PC-3 (cell line): ENCODE measurements around the gene C13orf42.

Experiments
- CTCF ChIP-seq: fragments of 300-600 bp; sonication (generic); conservative IDR thresholded peaks from 2 replicates; pipeline ENCODE4 v1.5.1; 2017; ENCODE audit warnings: antibody characterized with exemption, low read depth, mild to moderate bottlenecking, low read length
- EZH2 ChIP-seq: fragments of 300-600 bp; sonication (generic); IDR thresholded peaks from one replicate; pipeline ENCODE4 v1.6.1; 2017; ENCODE audit warnings: antibody characterized with exemption, mild to moderate bottlenecking, low read length; ENCODE audit not compliant: unreplicated experiment
- EZH2phosphoT487 ChIP-seq: fragments of 300-600 bp; sonication (generic); IDR thresholded peaks from 2 replicates; pipeline ENCODE4 v1.6.1; 2018; ENCODE audit warnings: mild to moderate bottlenecking, antibody characterized with exemption, low read length, borderline replicate concordance

DNA sequence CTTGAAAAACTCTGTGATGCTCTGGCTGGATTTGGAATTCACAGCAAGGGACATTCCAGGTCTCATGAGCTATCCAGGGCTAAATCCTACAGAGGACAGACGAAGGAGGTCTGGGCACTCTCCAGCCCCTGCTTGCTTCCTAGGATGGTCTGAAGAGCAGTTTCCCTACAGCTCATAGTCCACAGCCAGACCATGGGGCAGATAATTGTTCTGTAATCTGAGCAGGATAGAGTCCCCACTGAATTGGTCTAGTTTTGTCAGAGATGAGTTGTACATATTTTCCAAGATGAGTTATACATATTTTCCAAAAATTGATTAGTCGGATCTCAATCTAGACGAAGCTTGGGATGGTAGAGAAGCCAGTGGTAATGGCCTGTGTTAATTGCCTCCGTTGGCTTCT is 75.6 kb downstream of the C13orf42 start:
- TF ChIP-seq CTCF (no peak), EZH2 (no peak), EZH2phosphoT487 (no peak)
